ENCODE results near the gene C1orf35.
A peak's percentile ranks its signal among the peaks of the same experiment; 100 is the strongest.

C1orf35 gene

GRCh38 chr1:228102791-228103620 lies at the start of gene C1orf35:
Gene C1orf35 (minus strand): TSS chr1:228103325. CDS start chr1:228103227, 98 bp downstream.
- peak within 1 kb of the TSS; percentile 91 for H3K4me3 ChIP-seq (ENCODE audit: low read length)
- no peak for TF ChIP-seq ZNF274 (IDR thresholded peaks at IDR 0.05; ENCODE audit: low read depth, low read length)

DNA sequence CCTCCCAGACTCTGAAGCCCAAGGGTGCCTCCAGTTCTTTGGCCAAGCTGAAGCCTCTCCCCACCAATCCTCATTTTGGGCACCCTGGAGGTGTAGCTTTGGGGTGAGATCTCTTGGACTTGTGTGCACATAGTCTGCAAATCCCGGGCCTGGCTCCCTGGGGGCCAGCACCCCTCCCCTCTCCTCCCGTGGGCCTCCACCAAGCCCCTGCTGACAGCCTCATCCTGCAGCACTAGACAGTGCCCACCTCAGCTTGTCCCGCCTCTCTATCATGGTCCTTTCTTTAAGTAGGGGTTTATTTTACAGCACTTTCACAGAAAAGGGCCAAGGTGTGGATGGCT lies 49.8 kb upstream of the C1orf35 start:
- no peak overlapping the region for H3K4me3 ChIP-seq (ENCODE audit: low read length)
- TF ChIP-seq ZNF274 (IDR thresholded peaks at IDR 0.05; ENCODE audit: low read depth, low read length) = no peak

GRCh38 chr1:228152097-228152917 lies 49.2 kb upstream of the C1orf35 start:
- no peak overlapping the region for H3K4me3 ChIP-seq (ENCODE audit: low read length)
- TF ChIP-seq ZNF274 (IDR thresholded peaks at IDR 0.05; ENCODE audit: low read depth, low read length) = no peak

GRCh38 chr1:228151180-228151925 lies 48.2 kb upstream of the C1orf35 start:
- no peak for TF ChIP-seq ZNF274 (IDR thresholded peaks at IDR 0.05; ENCODE audit: low read depth, low read length)
- H3K4me3 ChIP-seq (ENCODE audit: low read length) = no peak overlapping the region

DNA sequence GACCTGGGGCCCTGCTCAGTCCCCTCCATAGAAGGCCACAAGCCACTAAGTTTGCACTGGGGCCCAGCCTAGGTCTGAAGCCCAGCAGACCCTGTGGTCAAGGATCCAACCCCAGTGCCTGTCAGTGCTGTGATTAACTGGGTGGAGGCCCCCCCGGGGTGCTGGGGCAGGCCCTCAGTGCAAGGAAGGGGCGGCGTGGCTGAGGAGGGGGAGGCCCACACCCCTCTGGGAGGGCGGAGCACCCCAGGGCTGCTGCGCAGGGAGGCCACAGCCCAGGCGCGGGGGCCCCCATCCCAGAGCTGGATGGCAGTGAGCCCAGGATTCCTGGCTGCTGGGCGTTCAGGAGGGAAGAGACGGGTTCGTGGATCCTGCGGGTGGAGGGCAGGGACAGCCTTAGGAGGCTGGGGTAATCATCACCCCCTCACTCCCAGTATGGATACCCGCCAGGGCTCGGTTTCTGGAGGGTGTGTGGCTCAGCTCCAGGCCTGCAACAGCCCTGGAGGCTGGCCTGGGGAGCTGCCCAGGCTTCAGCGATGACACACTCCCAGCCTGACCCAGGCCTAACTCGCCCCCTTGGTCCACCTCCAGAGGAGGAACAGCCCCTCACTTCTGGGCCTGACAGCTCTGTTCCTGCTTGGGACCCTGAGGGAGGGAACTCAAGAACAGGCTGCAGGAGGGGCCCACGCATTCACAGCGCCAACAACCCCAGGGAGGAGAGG lies 47.5 kb upstream of the C1orf35 start:
- H3K4me3 ChIP-seq (ENCODE audit: low read length) = no peak overlapping the region
- TF ChIP-seq ZNF274 (IDR thresholded peaks at IDR 0.05; ENCODE audit: low read depth, low read length) = no peak

GRCh38 chr1:228150120-228150460 lies 47.0 kb upstream of the C1orf35 start:
- TF ChIP-seq ZNF274 (IDR thresholded peaks at IDR 0.05; ENCODE audit: low read depth, low read length) = no peak
- H3K4me3 ChIP-seq (ENCODE audit: low read length) = no peak overlapping the region

DNA sequence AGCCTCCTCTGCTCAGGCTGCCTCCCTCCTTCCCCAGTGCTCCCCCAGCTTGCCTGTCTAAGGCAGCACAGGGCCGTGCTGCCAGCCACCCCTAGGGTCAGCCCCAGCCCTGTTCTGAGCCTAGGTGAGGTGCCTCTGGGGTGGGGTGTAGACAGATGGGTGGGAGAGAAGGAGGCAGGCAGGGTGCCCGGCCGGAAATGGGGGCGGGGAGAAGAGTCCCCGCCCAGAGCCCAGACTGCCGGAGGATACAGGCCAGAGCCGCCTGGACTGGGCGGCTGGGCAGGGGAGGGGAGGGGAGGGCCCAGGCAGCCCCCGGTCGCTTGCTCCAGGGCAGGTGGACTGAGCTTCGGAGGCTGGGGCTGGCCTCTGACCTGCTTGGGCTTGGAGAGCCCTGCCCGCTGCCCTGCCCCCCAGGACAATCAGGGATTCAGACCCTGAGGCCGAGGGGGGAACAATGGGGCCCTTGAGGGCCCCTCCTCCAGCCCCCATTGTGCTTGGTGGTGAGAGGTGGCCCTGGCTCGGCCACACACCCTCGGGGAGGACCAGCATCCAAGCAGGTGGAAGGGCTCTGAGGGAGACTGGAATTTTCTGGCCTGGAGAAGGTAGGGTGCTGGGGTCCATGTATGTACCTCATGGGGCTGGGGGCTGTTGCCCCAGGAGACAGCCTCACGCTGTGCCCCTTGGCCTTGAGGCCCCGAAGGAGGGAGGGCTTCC lies 46.4 kb upstream of the C1orf35 start, which contains the start of gene GJC2:
Gene GJC2, plus strand, starts transcription at position 525 of the 714 bp plus-strand sequence. CDS start 7,829 bp downstream, outside the sequence.
- H3K4me3 ChIP-seq (ENCODE audit: low read length) = no peak within 1 kb of the TSS
- TF ChIP-seq ZNF274 (IDR thresholded peaks at IDR 0.05; ENCODE audit: low read depth, low read length) = no peak

- no peak overlapping the region for H3K4me3 ChIP-seq (ENCODE audit: low read length)
- no peak for TF ChIP-seq ZNF274 (IDR thresholded peaks at IDR 0.05; ENCODE audit: low read depth, low read length)
Observed at GRCh38 chr1:228148935-228149405, 45.8 kb upstream of the C1orf35 start.

DNA sequence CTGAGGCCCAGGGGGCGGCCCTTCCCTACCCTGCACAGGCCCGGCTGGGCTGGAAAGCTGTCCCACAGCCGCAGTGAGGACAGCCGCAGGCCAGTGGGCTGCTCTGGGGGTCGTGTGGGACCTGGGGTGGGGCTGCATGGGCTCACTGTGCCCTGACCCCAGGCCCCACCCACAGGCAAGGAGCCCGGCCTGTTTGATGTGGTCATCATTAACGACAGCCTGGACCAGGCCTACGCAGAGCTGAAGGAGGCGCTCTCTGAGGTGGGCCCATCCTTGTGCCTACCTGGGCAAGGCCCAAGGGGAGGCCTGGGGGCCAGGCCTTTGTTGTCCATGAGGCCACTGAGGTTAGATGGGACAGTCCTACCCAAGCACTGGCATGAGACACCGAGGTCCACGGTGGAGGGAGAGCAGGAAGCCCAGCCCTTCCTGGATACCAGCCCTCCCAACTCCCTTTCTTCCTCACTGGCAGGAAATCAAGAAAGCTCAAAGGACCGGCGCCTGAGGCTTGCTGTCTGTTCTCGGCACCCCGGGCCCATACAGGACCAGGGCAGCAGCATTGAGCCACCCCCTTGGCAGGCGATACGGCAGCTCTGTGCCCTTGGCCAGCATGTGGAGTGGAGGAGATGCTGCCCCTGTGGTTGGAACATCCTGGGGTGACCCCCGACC lies 45.2 kb upstream of the C1orf35 start:
- no peak overlapping the region for H3K4me3 ChIP-seq (ENCODE audit: low read length)
- no peak for TF ChIP-seq ZNF274 (IDR thresholded peaks at IDR 0.05; ENCODE audit: low read depth, low read length)

DNA sequence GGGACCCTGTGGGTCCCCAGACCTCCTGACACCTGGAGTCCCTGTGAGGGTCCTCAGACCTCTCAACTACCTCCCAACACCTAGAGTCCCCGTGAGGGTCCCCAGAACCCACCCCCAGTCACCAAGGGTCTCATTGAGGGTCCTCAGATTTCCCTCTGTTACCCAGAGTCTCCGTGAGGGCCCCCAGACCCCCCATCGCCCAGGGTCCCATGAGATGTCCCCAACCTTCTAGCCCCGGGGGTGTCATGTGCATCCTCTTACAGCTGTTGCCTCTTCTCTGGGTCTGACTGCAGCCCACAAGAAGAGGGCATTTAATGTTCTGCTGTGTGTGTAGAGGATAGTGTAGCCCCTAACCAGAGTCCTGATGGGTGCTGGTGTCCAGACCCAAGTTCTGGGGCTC lies 44.6 kb upstream of the C1orf35 start:
- TF ChIP-seq ZNF274 (IDR thresholded peaks at IDR 0.05; ENCODE audit: low read depth, low read length) = no peak
- H3K4me3 ChIP-seq (ENCODE audit: low read length) = no peak overlapping the region

GRCh38 chr1:228147151-228147693 lies 44.1 kb upstream of the C1orf35 start:
- no peak for TF ChIP-seq ZNF274 (IDR thresholded peaks at IDR 0.05; ENCODE audit: low read depth, low read length)
- no peak overlapping the region for H3K4me3 ChIP-seq (ENCODE audit: low read length)

DNA sequence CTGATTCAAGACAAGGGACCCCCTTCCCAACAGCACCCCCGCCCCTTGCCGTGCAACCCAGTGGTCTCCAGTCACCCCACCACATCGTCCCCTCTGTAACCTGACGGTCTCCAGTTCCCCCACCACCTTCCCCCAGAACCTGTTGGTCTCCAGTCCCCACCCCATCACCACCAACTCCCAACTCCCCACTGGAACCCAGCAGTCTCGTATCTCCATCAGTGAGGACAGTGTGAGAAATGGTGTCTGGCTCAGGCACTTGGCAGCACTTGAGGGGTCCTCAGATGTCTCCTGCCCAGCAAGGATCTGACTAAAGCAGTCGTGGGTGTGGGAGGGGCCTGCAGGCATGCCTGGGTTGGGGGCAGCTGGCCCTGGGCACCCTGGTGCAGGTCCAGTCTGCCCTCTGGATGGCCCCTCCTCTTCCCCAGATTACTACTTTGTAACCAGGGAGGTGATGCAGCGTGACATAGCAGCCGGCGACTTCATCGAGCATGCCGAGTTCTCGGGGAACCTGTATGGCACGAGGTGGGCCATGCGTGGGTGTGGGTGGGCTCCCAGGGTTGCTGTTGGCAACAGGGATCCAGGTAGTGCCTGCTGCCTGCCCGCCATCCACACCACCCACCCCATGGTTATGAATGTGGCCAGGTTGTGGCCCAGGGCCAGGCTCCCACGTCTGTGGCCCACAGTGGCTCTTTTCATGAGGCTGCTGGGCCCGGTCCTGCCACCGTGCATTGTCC lies 43.5 kb upstream of the C1orf35 start:
- H3K4me3 ChIP-seq (ENCODE audit: low read length) = no peak overlapping the region
- TF ChIP-seq ZNF274 (IDR thresholded peaks at IDR 0.05; ENCODE audit: low read depth, low read length) = no peak
